ENCODE results near the gene SIGLEC12. TPM values are rescaled to one million over a fixed set of nuclear protein-coding genes. Genes with fewer than 3 reads are reported as not detected.

The SIGLEC12 gene
- total RNA-seq, 2 donors from 2014 or later, result 0.91 TPM; not detected in 1

DNA sequence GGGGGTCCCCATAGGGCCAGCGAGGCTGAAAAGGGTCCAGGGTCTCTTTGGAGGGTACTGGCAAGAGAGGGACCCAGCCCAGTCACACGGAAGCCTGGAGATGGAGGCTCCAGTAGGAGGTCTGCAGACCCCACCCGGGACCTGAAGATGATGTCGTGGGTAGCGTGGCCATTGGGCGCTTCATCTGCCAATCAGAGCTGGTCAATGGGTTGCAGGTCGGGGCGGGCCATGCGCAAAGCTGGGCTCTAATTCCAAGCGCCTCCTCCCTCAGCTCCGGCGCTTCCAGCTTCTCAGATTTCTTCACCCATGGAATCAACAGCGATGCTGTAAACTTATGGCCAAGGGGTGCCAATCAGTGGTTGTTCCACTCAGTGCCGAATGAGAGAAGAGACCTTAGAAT lies 10.9 kb downstream of the SIGLEC12 start:
- 44% methylated on average over 14 of the region's 14 CpGs for WGBS
- intact Hi-C loops (cut with DNase I), result no loop called here
- no peaks in the 10 kb centered on the region for H3K27me3 ChIP-seq (replicated peaks; ENCODE audit: insufficient read depth)
- H3K9me3 ChIP-seq, result no peaks in the 10 kb centered on the region
- no peaks in the 10 kb centered on the region for H3K4me1 ChIP-seq (replicated peaks)
- no peak overlapping the region for H3K4me3 ChIP-seq
- no peak overlapping the region for H3K27ac ChIP-seq
- no peak for DNase-seq (ENCODE audit: low spot score)
- no peak for TF ChIP-seq CTCF (IDR thresholded peaks at IDR 0.05)
- TF ChIP-seq POLR2A (IDR thresholded peaks at IDR 0.05), result no peak
- TF ChIP-seq POLR2AphosphoS5 (IDR thresholded peaks at IDR 0.05), result no peak
- H3K36me3 ChIP-seq, result no peaks in the 10 kb centered on the region

DNA sequence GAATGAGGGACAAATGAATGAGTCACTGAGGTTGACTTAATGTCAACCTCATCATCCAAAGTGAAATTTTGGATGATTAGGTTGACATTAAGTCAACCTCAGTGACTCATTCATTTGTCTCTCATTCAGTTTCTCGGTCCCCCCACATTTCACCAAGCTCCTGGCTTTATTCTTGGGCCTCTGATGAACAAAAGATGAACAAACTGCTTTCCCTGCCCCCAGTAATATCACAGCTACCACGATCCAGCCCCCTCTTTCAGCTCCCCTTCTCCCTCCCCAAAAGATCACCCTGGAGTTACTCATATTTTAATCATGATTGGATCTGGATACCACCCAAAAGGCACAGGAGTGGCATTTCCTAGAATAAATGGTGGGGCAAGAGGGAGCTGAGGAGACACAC lies 12.5 kb downstream of the SIGLEC12 start:
- H3K27ac ChIP-seq, result no peak overlapping the region
- no peaks in the 10 kb centered on the region for H3K36me3 ChIP-seq
- 63% methylated on average over 2 of the region's 2 CpGs for WGBS
- DNase-seq (ENCODE audit: low spot score), result no peak
- intact Hi-C loops (cut with DNase I), result no loop called here
- no peaks in the 10 kb centered on the region for H3K4me1 ChIP-seq (replicated peaks)
- no peaks in the 10 kb centered on the region for H3K27me3 ChIP-seq (replicated peaks; ENCODE audit: insufficient read depth)
- no peaks in the 10 kb centered on the region for H3K9me3 ChIP-seq
- H3K4me3 ChIP-seq, result no peak overlapping the region
- TF ChIP-seq POLR2A (IDR thresholded peaks at IDR 0.05) (no peak), POLR2AphosphoS5 (IDR thresholded peaks at IDR 0.05) (no peak), CTCF (IDR thresholded peaks at IDR 0.05) (no peak)

GRCh38 chr19:51488491-51488890 lies 13.1 kb downstream of the SIGLEC12 start:
- Histone ChIP-seq H3K9me3 (no peaks in the 10 kb centered on the region), H3K27me3 (replicated peaks; ENCODE audit: insufficient read depth) (no peaks in the 10 kb centered on the region), H3K27ac (no peak overlapping the region), H3K4me1 (replicated peaks) (no peaks in the 10 kb centered on the region), H3K36me3 (no peaks in the 10 kb centered on the region), H3K4me3 (no peak overlapping the region)
- intact Hi-C loops (cut with DNase I), result no loop called here
- TF ChIP-seq POLR2A (IDR thresholded peaks at IDR 0.05) (no peak), CTCF (IDR thresholded peaks at IDR 0.05) (no peak), POLR2AphosphoS5 (IDR thresholded peaks at IDR 0.05) (no peak)
- DNase-seq (ENCODE audit: low spot score), result no peak
- WGBS, result 62% methylated on average over 3 of the region's 3 CpGs

DNA sequence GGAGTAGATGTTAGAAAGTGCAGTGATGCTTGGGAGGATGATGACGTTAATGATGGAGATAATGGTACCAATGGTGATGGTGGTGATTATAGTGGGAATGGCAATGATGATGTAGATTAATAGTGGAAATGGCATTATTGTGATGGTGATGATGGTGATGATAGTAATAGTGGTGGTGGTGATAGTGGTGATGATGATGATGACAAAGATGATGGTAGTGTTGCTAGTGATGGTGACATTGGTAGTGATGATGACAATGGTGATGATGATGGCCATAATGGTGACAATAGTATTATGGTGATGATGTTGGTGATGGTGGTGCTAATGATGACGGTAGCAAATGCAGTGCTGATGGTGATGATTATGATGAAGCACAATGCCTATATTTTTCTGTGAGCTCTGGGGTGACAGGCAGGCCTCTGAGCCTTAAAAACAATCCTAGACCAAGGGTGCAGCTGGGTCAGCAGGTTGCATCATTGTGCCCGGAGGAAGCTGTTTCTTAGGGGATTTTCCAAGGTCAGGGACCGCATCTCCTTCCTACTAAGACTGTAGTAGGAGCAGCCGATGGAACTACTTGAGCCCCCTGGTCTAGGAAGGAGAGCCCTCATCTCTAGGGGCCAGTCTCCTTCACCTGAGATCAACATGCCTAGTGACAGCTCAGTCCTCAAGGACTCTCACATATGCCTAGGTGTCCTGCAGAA lies 15.5 kb downstream of the SIGLEC12 start:
- intact Hi-C loops (cut with DNase I), result no loop called here
- no peaks in the 10 kb centered on the region for H3K36me3 ChIP-seq
- 85% methylated on average over 5 of the region's 5 CpGs for WGBS
- H3K27me3 ChIP-seq (replicated peaks; ENCODE audit: insufficient read depth), result no peaks in the 10 kb centered on the region
- H3K27ac ChIP-seq, result no peak overlapping the region
- no peaks in the 10 kb centered on the region for H3K4me1 ChIP-seq (replicated peaks)
- no peak for DNase-seq (ENCODE audit: low spot score)
- TF ChIP-seq POLR2AphosphoS5 (IDR thresholded peaks at IDR 0.05) (no peak), CTCF (IDR thresholded peaks at IDR 0.05) (no peak), POLR2A (IDR thresholded peaks at IDR 0.05) (no peak)
- no peak overlapping the region for H3K4me3 ChIP-seq
- no peaks in the 10 kb centered on the region for H3K9me3 ChIP-seq

GRCh38 chr19:51480590-51480989 lies 21.0 kb downstream of the SIGLEC12 start:
- no peaks in the 10 kb centered on the region for H3K9me3 ChIP-seq
- intact Hi-C loops (cut with DNase I), result no loop called here
- 29% methylated on average over 8 of the region's 8 CpGs for WGBS
- H3K36me3 ChIP-seq, result no peaks in the 10 kb centered on the region
- TF ChIP-seq POLR2AphosphoS5 (IDR thresholded peaks at IDR 0.05) (no peak), POLR2A (IDR thresholded peaks at IDR 0.05) (no peak), CTCF (IDR thresholded peaks at IDR 0.05) (no peak)
- no peak overlapping the region for H3K27ac ChIP-seq
- H3K4me3 ChIP-seq, result no peak overlapping the region
- no peak for DNase-seq (ENCODE audit: low spot score)
- no peaks in the 10 kb centered on the region for H3K4me1 ChIP-seq (replicated peaks)
- H3K27me3 ChIP-seq (replicated peaks; ENCODE audit: insufficient read depth), result no peaks in the 10 kb centered on the region

Measured in prostate gland (tissue), 2 donors.